GM19351 (cell line): Measurements from ENCODE around the gene PTPRK.
A peak's percentile ranks its signal among the peaks of the same experiment; 100 is the strongest.
"Not testable (repeated sequence)": the region's sequence is repeated elsewhere in the genome, so short reads cannot be mapped to it uniquely, and the experiment has no call there.

Source experiments
- ATAC-seq: cut with Tn5 transposase; IDR thresholded peaks from one replicate; pipeline ENCODE4 v1.9.1; 2021; ENCODE audit warnings: mild to moderate bottlenecking, moderate library complexity; ENCODE audit not compliant: unreplicated experiment

Gene PTPRK

DNA sequence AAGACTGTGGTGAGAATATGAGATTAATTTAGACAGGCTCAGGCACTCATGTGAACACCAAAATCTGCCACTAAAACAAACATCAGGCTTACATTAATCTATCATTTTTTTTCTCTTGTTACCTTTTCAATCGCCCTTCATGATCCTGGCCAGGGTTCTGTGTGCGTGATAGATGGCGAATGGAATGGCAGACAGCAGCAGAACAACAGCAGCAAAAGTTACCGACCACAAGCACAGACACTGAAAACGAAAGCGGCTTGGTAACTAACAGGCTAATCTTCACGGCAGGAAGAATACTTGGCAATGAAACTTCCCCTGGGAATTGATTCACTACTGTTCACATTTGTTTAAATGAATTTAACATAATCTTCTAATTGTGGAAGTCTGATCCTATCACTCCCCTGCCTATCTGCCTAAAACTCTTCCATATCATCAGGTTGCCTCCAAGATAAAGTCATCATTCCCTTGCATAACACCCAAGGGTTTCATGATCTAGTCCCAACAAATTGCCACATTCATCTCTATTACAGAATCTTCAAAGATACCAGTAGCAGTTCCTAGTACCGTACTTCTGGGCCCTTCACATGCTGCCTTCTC, 28.7 kb downstream of the PTPRK start:
- ATAC-seq = peak; percentile 47

DNA sequence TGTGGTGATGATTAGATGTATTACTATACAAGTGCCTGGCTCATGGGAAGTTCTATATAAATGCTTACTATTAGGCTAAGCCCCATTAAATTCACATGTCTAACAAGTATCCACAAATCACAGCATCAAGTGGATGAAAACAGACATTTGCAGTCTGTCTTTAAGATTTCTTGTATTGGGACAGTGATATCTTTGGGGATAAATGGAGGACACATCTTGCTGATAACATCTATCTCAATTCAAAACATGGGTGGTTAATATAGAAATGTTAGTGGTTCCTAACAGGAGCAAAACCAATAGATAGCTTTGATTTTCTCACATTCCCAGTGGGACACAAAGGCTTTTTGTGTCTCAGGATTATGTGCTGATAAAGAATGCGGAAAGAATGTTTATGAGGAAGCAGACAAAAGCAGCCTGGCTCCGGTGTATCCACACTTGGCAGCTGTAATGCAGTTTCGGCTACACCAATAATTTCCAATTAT, 29.3 kb downstream of the PTPRK start:
- no peak for ATAC-seq

DNA sequence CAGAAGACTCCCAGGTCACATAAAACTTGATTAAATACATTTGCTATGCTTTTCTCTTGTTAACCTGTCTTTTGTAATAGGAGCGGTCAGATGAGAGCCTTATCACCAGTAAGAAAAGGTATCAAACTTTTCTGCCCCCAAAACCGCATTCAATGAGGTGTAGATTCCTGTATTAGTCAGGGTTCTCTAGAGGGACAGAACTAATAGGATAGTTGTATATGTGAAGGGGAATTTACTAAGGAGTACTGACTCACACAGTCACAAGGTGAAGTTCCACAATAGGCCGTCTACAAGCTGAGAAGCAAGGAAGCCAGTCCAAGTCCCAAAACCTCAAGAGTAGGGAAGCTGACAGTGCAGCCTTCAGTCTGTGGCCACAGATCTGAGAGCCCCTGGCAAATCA, 32.7 kb downstream of the PTPRK start:
- no peak for ATAC-seq

DNA sequence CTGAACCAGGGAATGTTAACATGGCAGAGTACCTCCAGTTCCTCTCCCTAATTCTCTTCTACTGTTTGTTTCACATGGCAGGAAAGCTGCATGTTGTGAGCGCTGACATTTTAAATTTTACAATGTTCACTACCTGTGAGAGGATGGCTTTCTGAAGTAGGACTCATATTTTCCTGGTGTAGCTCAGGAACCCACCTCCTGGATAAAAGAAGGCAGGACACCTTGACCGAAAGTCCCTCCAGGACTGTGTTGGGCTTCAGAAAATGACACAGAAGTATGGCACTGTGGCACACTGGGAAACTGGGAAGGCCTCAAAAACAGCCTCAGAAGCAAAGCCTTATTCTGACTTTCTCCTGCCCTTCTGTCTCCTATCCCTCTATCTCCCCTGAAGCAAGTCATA, 33.3 kb downstream of the PTPRK start:
- no peak for ATAC-seq

DNA sequence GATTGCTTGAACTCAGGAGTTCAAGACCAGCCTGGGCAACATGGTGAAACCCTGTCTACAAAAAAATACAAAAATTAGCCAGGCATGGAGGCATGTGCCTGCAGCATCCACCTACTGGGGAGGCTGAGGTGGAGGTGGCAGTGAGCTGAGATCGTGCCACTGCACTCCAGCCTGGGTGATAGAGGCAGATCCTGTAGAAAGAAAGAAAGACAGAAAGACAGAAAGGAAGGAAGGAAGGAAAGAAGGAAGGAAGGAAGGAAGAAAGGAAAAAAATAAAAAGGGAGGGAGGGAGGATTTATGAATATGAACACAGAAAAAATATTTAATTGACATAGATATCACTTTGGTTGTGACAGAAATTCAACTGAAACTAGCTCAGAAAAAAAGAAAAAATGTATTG, 33.8 kb downstream of the PTPRK start:
- not testable (repeated sequence) for ATAC-seq

DNA sequence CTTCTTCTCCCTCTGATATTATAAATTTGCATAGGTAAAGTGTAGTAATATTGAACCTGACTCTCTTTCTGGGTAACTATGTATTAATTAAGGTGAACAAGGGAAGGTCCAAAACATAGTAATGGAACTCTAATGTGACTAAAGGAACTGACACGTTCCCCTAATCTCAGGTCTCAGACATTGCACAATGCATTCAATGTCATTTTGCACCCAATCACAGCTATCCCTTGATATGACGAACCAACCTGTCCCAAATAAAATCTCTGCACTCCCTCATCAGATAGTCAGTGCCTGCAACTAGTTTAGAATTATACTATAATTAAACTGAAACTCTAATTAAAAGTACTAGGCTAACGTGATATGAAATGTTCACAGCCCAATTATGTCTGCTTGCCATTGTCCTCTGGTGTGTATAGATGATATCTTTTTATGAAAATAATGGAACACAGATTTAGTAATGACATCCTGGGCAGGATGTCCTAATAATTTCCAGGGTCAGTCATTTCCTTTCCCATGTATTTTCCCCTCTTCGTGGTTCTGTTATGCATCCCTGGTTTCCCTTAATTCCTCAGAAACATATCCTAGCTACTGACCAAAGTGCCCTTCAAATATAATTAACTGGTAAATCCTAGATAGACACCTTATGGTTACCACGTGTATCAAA, 36.8 kb downstream of the PTPRK start:
- ATAC-seq = no peak

DNA sequence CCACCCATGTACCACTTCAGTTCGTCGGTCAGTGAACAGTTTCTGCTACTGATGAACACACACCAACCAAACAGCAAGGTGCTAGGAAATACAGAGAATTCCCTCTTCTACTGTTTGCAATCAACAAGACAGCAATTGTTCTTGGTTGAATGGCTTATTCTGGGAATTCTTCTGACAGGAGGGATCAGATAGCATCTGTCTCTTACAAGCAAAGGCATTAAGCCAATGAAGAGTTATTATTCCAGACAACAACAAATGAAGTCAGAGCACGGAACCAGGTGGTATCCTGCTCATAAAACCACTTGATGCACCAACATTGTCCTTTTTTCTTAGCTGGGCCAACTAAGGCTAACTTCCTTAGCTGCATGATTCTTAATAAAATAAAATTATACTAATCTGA, 37.8 kb downstream of the PTPRK start:
- ATAC-seq = no peak

DNA sequence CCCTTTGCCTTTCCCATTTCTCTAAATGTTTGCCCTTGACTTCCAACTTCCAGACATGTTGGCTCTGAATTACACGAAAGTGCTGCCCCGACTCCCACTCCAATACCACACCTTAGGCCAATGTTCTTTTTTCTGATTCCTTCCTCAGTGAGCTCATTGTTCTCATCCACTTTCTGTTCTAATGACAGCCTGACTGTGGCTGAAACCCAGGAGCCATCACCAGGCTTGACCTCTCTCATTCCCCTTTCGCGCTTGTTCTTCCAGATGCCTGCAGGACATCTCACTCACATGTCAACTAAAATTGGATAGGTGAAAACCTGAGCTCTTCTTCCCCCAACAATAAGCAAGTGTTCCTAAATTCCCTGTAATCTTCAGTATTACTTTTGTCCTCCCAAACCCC, 40.4 kb downstream of the PTPRK start:
- no peak for ATAC-seq

DNA sequence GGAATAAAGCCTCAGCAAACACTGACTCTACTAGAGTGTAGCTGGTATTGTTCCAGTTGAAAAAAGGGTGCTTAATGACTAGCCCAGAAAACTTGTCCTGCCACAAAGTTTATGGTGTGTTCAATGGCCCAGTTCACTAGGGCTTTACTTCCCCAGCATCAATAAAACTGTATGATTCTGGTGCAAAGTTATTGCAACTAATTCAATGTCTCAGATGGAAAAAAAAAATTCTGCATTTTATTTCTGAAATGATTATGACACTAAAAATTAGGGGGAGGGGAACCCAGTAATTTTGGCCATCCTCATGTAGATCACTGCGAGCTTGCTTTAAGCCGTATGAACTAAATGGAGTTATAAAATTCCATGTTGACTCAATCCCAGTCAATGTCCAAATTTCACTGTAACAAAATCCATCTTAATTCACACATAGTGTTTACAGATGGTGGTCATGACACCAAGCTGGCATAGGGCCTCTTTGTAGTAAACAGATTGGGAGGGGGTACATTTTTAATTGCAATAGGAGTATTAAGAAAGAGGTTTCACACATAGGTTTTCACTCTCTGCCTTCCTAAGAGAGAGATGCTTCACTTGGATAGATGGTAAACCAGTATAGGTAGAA, 41.2 kb downstream of the PTPRK start:
- ATAC-seq = no peak

DNA sequence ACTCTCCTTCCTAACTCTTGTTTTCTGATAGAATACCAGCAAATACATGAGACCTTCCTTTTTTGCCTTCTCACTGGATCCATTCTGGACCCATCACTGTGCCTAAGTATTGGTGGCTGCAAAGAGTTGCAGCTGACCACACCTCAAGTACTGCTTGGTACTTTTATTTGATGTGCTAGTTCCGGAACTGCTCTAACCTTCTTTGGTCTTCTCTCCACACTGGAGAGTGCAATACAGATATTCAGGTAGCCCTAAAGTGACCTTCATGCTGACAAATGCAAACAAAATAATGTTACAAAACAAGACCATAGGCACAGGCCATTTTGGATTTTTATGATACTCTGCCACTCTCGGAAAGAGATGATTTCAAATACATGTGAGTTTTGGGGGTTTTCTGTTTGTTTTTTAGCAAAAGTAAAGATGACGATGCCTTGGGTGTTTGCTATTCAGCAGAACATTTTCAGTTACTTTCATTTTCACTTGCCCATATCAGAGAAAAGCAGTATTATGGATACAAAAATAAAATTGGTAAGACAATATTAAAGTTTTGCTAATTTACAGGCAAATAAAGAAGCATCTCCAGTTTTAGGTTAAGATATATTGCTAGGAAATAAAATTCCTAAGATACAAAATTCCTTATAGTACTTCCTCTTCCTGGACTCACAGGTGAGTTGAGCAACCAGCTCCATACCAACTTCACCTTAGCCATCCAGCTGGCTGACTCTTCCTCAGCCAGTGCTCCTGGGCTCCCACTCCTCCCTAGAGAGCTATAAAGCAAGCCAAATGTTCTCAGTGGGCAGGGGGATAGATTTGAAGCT, 42.0 kb downstream of the PTPRK start:
- no peak for ATAC-seq

DNA sequence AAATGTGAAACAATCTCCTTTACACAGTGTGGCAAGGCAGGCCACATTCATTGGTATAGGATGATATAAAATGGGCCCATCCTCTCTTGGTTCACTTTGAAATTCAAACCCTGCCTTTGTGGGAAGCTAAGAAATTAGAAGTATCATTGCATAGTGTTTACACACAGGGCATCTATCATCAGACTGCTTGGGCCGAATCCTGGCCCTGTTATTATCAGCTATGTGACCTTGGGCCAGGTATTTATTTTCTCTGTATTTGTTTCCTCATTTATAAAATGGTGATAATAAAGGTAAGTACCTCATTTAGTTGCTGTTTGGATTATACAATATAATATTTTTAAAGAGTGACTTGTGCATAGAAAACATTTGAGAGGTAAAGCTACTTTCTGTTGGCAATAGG, 45.5 kb downstream of the PTPRK start:
- ATAC-seq = no peak

DNA sequence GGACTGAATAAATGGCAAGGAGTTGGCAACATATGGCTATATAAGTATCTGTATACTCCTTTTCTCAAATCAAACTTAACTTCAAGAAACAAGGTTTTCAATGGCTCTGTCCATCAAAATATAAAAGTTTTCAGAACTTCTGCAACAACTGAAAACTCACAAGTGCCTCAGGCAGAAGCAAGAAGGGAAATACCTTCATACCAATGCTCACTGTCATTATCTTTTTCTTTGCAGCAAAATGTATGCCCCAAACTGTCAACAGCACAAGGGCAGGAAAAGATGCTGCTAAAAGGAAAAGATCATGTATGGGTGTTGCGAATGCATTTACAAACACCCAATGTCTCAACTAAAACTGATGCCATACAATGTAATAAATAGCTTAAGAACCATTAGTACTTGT, 45.9 kb downstream of the PTPRK start:
- ATAC-seq = no peak

DNA sequence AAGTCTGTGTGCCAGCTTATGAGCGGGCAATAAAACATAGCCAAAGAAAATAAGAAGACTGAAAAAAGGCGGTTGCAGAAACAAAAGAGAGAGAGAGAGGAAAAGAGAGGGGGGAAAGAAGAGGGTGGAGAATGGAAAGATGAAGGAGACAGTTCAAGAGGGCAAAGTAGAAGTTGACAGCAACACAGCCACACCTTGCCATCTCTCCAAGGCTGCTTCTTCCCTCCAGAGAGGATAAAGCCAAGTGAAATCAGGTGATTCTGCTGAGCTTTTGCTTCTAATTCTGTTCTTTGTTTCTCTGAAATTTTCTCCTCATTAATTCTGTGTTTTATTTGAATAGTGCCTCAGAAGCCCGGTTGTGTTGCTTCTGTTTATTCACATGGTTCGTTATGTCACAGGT, 48.5 kb downstream of the PTPRK start:
- ATAC-seq = no peak

DNA sequence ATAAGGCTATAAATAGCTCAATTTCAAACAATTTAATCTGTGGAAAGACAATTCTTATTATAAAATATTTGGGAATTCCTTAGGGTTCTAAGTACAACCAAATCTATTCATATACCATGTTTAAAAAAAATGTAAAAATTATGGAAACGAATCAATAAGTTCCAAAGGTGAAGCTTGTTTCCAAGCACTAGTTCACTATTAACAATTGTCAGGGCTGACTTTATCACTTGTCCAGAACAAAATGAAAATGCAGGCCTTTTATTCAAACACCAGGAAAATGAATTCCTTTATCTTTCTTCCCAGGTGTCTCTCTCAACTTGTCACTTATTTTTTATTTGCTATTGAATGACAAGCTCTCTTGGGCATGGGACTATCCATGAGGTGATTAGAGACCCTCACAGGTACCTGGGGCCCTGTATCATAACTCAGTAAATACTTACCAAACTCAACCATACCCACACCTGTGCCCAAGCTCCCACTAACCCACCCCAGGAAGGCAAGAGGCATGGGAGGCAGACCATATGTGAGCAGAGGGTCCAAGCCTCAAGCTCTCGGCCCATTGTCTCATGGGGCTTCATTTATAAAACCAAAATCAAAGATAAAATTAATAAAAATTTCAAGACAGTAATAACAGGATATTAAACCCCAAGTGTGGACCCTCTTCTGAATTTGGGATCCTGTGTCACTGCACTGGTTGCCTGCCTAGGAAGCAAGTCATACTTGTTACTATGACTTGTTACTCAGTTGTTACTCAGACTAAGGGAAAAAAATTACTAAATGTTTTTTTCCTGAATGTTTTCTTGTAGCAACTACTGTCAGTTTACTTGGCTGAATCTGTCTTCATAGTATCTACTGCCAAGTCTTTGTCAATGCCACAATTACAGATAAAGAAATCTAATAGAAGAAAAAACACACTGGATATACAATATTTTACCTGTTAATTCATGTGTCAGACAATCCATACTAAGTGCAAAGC, 54.7 kb downstream of the PTPRK start:
- ATAC-seq = no peak

DNA sequence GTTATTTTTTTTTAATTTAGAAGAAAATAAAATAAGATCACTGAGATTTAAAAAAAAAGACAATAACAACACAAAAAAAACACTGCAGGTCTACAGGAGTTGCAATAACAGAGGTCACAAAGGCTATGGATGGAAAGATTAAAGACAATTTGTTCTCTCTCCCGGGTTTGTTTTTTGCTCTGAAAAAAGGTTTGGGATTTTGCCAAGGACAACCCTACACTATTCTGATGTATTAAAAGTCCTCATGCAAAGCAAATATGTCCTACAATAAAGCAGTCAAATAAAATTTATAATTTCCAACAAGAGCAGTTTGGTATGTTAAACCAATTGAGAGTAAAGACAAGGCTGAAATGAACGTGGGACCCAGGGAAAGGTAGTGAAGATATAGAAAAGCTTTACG, 55.6 kb downstream of the PTPRK start:
- no peak for ATAC-seq

DNA sequence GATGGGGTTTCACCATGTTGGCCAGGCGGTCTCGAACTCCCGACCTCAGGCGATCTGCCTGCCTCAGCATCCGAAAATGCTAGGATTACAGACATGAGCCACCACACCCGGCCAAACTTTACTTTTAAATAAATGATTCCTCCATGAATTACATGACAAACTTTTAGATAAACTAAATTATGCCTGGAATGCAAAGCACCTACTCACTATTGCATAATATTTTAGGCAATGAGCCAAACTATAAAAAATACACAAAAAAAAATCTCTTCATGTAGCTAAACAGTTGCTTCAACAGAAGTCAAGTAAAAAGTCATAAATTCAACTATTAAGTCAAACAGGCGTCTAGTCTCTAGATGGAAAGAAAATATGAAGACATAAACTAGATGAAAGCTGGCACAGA, 56.5 kb downstream of the PTPRK start:
- no peak for ATAC-seq

DNA sequence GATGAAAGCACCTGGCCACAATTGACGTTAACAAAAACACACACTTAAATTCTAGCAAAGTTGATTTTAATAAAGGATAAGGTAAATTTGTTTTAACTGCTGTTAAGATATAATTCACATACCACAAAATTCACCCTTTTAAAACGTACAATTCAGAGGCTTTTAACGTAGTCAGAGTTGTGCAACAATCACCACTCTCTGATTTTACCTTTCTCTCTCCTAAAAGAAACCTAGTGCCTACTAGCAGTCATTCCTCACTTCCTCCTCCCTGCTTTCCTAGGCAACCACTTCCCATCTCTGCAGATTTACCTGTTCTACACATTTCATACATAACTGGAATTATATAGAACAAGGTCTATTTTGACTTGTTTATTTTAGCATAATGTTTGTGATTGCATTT, 58.9 kb downstream of the PTPRK start:
- ATAC-seq = no peak

DNA sequence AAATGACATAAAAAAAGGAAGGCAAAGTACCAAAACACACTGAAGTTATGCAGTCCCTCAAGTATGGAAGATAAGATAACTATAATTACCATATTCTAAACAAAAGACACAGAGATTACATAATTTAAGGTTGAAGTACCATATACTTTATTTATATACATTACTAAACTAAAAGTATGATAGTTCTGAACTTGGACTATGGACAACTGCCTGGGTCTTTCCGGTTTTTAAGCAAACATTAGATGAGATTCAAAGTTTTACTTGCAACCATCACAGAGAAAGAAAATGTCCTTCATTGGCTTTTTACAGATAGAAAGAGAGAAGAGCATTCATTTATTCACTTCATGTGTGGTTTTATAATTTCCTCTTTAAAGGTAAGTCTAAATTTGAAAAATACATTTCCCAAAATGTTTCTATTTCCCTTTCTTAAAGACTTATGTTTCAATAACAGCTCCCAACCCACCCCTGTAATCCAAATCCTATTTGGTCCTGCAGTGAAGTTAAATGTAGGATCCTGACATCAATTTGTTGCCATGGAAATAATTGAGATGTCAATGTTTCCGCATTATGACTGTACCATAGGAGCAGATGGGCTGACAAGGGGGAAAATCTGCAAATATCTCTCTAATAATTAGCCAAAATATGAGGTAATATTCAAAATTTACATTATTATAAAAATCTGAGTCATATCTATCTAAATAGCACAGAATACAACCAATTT, 63.7 kb downstream of the PTPRK start:
- ATAC-seq = no peak

DNA sequence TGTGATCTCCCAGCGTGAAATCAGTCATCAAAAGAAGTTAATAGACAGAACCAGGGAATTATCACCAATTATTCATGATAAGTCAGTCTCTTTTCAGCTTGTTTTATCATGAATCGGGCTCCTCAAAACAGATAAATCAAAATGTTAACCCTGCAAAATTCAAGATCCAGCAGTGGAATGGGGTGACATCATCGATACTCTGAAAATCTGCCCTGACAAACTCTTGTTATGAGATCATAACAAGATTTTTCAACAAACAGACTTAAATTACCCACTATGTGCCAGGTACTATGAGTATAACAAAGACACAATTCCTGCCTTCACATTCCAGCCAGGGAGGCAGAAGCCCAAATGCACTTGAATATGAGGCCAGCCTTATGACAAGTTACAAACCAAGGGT, 64.4 kb downstream of the PTPRK start:
- ATAC-seq = no peak

DNA sequence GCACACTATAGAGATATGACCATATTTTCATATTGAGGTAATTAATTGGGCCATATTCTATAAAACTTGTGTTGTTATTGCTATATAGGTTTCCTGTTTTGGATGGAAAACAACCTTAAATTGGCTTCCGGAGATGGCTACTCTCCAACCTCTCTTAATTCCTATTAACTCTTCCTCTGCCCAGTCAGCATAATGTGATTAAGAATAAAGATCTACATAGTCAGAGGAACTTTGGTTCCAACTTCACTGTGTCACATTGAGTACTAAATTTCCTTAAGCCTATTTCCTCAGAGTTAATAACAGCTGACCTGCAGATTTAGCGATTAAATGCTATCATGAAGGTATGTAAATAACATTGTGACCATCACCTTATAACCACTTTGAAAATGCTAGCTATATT, 67.7 kb downstream of the PTPRK start:
- no peak for ATAC-seq
